Ishikawa (cell line): Measurements from ENCODE around the gene TNNI3K.

Source experiments
- CEBPB ChIP-seq: IDR thresholded peaks from 2 replicates; pipeline ENCODE4 v1.6.1; 2012
- CREB1 ChIP-seq: IDR thresholded peaks from 2 replicates; pipeline ENCODE4 v1.6.1; 2012; ENCODE audit warnings: low read depth
- EGR1 ChIP-seq: IDR thresholded peaks from 2 replicates; pipeline ENCODE4 v1.6.1; 2012
- EP300 ChIP-seq: IDR thresholded peaks from 2 replicates; pipeline ENCODE4 v1.6.1; 2012; ENCODE audit warnings: borderline replicate concordance
- FOXM1 ChIP-seq: IDR thresholded peaks from 2 replicates; pipeline ENCODE4 v1.6.1; 2012; ENCODE audit warnings: low read depth, borderline replicate concordance
- MAX ChIP-seq: IDR thresholded peaks from 2 replicates; pipeline ENCODE4 v1.6.1; 2012
- NFIC ChIP-seq: IDR thresholded peaks from 2 replicates; pipeline ENCODE4 v1.6.1; 2012
- RAD21 ChIP-seq: IDR thresholded peaks from 2 replicates; pipeline ENCODE4 v1.6.1; 2012; ENCODE audit warnings: low read depth
- REST ChIP-seq: IDR thresholded peaks from 2 replicates; pipeline ENCODE4 v1.6.1; 2012; ENCODE audit warnings: low read depth, mild to moderate bottlenecking
- TAF1 ChIP-seq: IDR thresholded peaks from 2 replicates; pipeline ENCODE4 v1.6.1; 2012; ENCODE audit warnings: low read depth, mild to moderate bottlenecking
- TCF12 ChIP-seq: IDR thresholded peaks from 2 replicates; pipeline ENCODE4 v1.6.1; 2012; ENCODE audit warnings: low read depth
- TEAD4 ChIP-seq: IDR thresholded peaks from 2 replicates; pipeline ENCODE4 v1.6.1; 2012
- USF1 ChIP-seq: IDR thresholded peaks from 2 replicates; pipeline ENCODE4 v1.6.1; 2012
- YY1 ChIP-seq: IDR thresholded peaks from 2 replicates; pipeline ENCODE4 v1.6.1; 2012; ENCODE audit warnings: low read depth
- ZBTB7A ChIP-seq: IDR thresholded peaks from 2 replicates; pipeline ENCODE4 v1.6.1; 2012; ENCODE audit warnings: low read depth

The TNNI3K gene

GRCh38 chr1:74333244-74333643 is 98.1 kb downstream of the TNNI3K start:
- no peak for TF ChIP-seq FOXM1
- TF ChIP-seq EGR1, result no peak
- TF ChIP-seq YY1, result no peak
- TF ChIP-seq EP300, result no peak
- TF ChIP-seq TEAD4, result no peak

DNA sequence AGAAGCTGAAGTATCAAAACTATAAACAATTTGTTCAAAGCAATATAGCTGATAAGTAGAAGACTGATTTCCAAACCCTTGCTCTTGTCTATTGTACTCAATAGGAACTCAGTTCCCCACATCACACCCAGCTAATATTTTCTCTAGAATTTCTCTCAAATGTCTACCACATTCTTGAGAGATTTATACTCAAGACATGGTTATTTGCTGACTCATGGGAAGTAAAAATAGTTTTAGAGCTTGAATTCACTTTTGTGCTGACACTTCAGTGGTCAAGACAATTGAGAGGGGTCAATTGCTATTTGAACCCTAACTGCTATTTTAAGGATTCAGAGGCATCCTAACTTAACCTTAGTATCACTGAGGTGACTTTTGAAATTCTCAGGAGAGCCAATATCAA is 99.0 kb downstream of the TNNI3K start:
- TF ChIP-seq CEBPB (no peak), TCF12 (no peak), TEAD4 (no peak), MAX (no peak), TAF1 (no peak), USF1 (no peak)

- TF ChIP-seq CREB1 (no peak), NFIC (no peak), RAD21 (no peak), CEBPB (no peak), MAX (no peak), EP300 (no peak), EGR1 (no peak), YY1 (no peak), TCF12 (no peak), TAF1 (no peak), FOXM1 (no peak)
Measured at GRCh38 chr1:74340656-74341055, 105.5 kb downstream of the TNNI3K start.

- no peak for TF ChIP-seq TEAD4
- TF ChIP-seq YY1, result no peak
- TF ChIP-seq FOXM1, result no peak
- no peak for TF ChIP-seq CEBPB
- no peak for TF ChIP-seq TAF1
- TF ChIP-seq ZBTB7A, result no peak
- TF ChIP-seq USF1, result no peak
- no peak for TF ChIP-seq RAD21
- no peak for TF ChIP-seq TCF12
- no peak for TF ChIP-seq CREB1
- no peak for TF ChIP-seq EP300
- TF ChIP-seq EGR1, result no peak
- TF ChIP-seq MAX, result no peak
- no peak for TF ChIP-seq NFIC
Measured at GRCh38 chr1:74341702-74342339, 106.6 kb downstream of the TNNI3K start.

DNA sequence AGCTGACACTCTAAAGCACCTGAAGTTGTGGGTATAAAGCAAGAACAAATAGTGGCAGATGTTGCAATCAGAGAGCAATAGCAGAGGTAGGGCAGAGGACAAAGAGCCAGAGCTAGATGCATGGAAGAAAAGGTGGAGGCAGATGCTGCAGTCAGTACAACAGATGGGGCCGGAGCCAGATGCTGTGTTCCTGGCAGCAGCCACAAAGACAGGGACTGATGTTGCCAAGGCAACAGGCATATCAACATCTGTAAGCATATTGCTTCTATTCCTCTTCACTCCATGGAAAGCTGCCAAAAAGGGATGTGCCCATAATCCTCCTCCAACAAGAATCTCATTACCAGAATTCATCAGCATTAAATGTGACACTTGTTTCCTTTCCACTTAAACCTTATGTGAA is 108.0 kb downstream of the TNNI3K start:
- no peak for TF ChIP-seq FOXM1
- no peak for TF ChIP-seq EGR1

DNA sequence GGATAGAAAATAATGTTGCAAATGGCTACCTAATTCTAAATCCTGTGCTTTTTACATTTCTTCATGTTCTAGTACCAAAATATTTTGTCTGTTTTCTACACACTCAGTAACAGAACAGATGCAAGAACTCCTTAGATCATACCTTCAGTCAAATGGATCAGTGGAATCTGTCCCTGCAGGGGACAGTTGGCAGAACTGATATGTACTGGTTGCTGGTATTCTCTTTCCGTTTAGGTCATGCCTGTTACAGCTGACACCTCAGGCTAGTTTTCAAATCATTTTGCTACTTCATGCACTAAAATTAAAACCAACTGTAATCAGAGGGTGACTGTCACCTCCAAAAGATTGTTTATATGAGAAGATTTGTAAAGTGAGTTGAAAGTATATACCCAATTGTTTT is 109.2 kb downstream of the TNNI3K start:
- no peak for TF ChIP-seq TCF12
- no peak for TF ChIP-seq RAD21
- no peak for TF ChIP-seq TEAD4
- TF ChIP-seq USF1, result no peak
- no peak for TF ChIP-seq REST
- TF ChIP-seq CREB1, result no peak
- no peak for TF ChIP-seq NFIC
- TF ChIP-seq EGR1, result no peak
- no peak for TF ChIP-seq MAX

GRCh38 chr1:74356493-74356892 is 121.3 kb downstream of the TNNI3K start:
- TF ChIP-seq USF1 (no peak), CREB1 (no peak), EGR1 (no peak), TAF1 (no peak), NFIC (no peak), REST (no peak), RAD21 (no peak), CEBPB (no peak), YY1 (no peak), TCF12 (no peak), ZBTB7A (no peak), TEAD4 (no peak), MAX (no peak), FOXM1 (no peak), EP300 (no peak)
